Mucosa of descending colon (tissue), 3 donors: Measurements from ENCODE around the gene GALNT18. TPM values are rescaled to one million over a fixed set of nuclear protein-coding genes. Genes with fewer than 3 reads are reported as not detected.

Experiments used
- ATAC-seq: fragments of 200-7000 bp; cut with Tn5 transposase; one replicate; pipeline ENCODE4 v1.9.1; 2020; ENCODE audit warnings: mild to moderate bottlenecking, moderate library complexity
- DNase-seq, 3 donors: peaks; one replicate each; pipeline ENCODE4 v3.0.0-alpha.2; 2020
- H3K36me3 ChIP-seq: fragments of 200-600 bp; one replicate; pipeline ENCODE4 v1.8.0; 2021; ENCODE audit warnings: low read depth, mild to moderate bottlenecking
- H3K4me1 ChIP-seq: fragments of 200-600 bp; one replicate; pipeline ENCODE4 v1.8.0; 2021; ENCODE audit warnings: low read depth, mild to moderate bottlenecking
- H3K4me3 ChIP-seq: fragments of 200-600 bp; one replicate; pipeline ENCODE4 v1.8.0; 2021; ENCODE audit warnings: mild to moderate bottlenecking
- H3K9me3 ChIP-seq: fragments of 200-600 bp; one replicate; pipeline ENCODE4 v1.8.0; 2021; ENCODE audit warnings: mild to moderate bottlenecking
- CTCF ChIP-seq: fragments of 200-600 bp; IDR thresholded peaks from one replicate; pipeline ENCODE4 v1.8.0; 2022; ENCODE audit warnings: antibody characterized with exemption, mild to moderate bottlenecking
- intact Hi-C, 2 donors: fragments of 100-400 bp; cut with DNase I in 1 of 2; cut with micrococcal nuclease in 1 of 2; formaldehyde crosslinking; loops; one replicate each; pipeline versions ENCODE4 v1.11.0 to v1.11.1; 2022; cut with DNase I, micrococcal nuclease
- total RNA-seq, 3 donors: library from RNA; stranded (reverse); fragmentation: NEBNext Ultra II Directional in 2 of 3; extraction: Animal tissue kit (Norgen Biotek cat#: 25700) in 2 of 3; gene quantifications; one replicate each; pipeline versions ENCODE4 v1.2.1 to v1.2.4, GENCODE V29; 2021 to 2023
- donor health status: DM: no; HTN: no; CAD: no; lungs with moderate emphysema.
- donor health status: DM: no; HTN: no; CAD: no.
- donor health status: DM: no; HTN: yes; CAD: no.

The GALNT18 gene
- total RNA-seq, 3 donors from 2014 or later: 2.0 to 27.8 (median 5.4) TPM

DNA sequence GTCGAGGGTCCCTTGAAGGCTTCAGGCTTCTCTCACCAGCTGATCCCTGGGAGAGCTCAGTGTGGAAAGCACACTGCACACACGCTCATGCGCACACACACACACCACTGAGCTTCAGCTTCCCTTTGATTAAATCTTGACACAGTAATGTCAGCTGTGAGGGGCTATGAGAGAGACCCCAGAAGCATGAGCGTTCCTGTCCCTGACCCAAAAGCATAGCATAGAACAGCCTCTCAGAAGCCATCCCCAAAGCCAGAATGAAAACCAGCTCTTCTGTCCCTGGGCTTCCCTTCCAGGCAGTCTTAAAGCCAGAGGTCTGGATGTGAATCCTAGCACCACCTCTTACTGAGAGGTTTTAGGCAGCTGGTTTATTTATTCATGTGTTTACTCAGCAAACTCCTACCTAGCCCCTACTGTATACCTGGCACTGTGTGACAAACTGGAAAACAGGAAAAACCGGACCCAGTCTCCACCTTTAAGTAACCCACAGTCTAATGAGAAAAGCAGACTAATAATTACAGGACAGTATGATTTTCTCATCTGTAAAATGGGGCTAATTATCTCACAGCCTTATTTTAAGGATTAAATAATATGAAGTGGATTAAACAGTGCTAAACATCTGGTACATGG lies 15.9 kb downstream of the GALNT18 start:
- ATAC-seq (no peak), DNase-seq (no peak)
- no peaks in the 10 kb centered on the region for H3K9me3 ChIP-seq
- no peaks in the 10 kb centered on the region for H3K4me1 ChIP-seq
- H3K4me3 ChIP-seq: no peak overlapping the region
- no peaks in the 10 kb centered on the region for H3K36me3 ChIP-seq
- intact Hi-C loops: no loop called here
- no peak for TF ChIP-seq CTCF

- no peak overlapping the region for H3K4me3 ChIP-seq
- no peak for TF ChIP-seq CTCF
- intact Hi-C loops: no loop called here
- no peaks in the 10 kb centered on the region for H3K36me3 ChIP-seq
- H3K9me3 ChIP-seq: no peaks in the 10 kb centered on the region
- DNase-seq: no peak
- ATAC-seq: no peak
- no peaks in the 10 kb centered on the region for H3K4me1 ChIP-seq
Measured at GRCh38 chr11:11605181-11605580, 16.6 kb downstream of the GALNT18 start.

- Histone ChIP-seq H3K4me3 (no peak overlapping the region), H3K4me1 (no peaks in the 10 kb centered on the region), H3K9me3 (no peaks in the 10 kb centered on the region), H3K36me3 (no peaks in the 10 kb centered on the region)
- DNase-seq (no peak), ATAC-seq (no peak)
- TF ChIP-seq CTCF: no peak
- intact Hi-C loops: no loop called here
Measured at GRCh38 chr11:11604370-11604990, 17.3 kb downstream of the GALNT18 start.

- ATAC-seq: no peak
- H3K4me3 ChIP-seq: no peak overlapping the region
- intact Hi-C loops: no loop called here
- no peaks in the 10 kb centered on the region for H3K4me1 ChIP-seq
- DNase-seq: no peak
- H3K36me3 ChIP-seq: no peaks in the 10 kb centered on the region
- no peak for TF ChIP-seq CTCF
- no peaks in the 10 kb centered on the region for H3K9me3 ChIP-seq
Measured at GRCh38 chr11:11602011-11602410, 19.8 kb downstream of the GALNT18 start.

GRCh38 chr11:11600288-11600687 lies 21.5 kb downstream of the GALNT18 start:
- no peak for ATAC-seq
- no peak overlapping the region for H3K4me3 ChIP-seq
- H3K9me3 ChIP-seq: no peaks in the 10 kb centered on the region
- no peak for TF ChIP-seq CTCF
- no peak for DNase-seq
- no peaks in the 10 kb centered on the region for H3K4me1 ChIP-seq
- H3K36me3 ChIP-seq: no peaks in the 10 kb centered on the region
- intact Hi-C loops: no loop called here
